GM19452 (cell line): ENCODE measurements around the gene POU5F1.

ENCODE experiments used
- ATAC-seq: cut with Tn5 transposase; IDR thresholded peaks from one replicate; pipeline ENCODE4 v1.9.1; 2021; ENCODE audit not compliant: unreplicated experiment

The POU5F1 gene

GRCh38 chr6:31116661-31117385 lies 53.7 kb downstream of the POU5F1 start:
- no peak for ATAC-seq

- no peak for ATAC-seq
These were observed 54.4 kb downstream of the POU5F1 start for GRCh38 chr6:31115941-31116560.

GRCh38 chr6:31114970-31115849 lies 55.3 kb downstream of the POU5F1 start:
- ATAC-seq: no peak

- ATAC-seq: no peak
These were observed 56.0 kb downstream of the POU5F1 start, which contains the start of gene PSORS1C1 for GRCh38 chr6:31114541-31114878. Gene PSORS1C1 (plus strand): TSS chr6:31114800. CDS start chr6:31129633, 14,833 bp downstream.
